ENCODE results near the gene TMED1. TPM values are rescaled to one million over a fixed set of nuclear protein-coding genes. Genes with fewer than 3 reads are reported as not detected.

TMED1 gene
- polyA plus RNA-seq, 1 donor from 2014 or later: 20.2 TPM

DNA sequence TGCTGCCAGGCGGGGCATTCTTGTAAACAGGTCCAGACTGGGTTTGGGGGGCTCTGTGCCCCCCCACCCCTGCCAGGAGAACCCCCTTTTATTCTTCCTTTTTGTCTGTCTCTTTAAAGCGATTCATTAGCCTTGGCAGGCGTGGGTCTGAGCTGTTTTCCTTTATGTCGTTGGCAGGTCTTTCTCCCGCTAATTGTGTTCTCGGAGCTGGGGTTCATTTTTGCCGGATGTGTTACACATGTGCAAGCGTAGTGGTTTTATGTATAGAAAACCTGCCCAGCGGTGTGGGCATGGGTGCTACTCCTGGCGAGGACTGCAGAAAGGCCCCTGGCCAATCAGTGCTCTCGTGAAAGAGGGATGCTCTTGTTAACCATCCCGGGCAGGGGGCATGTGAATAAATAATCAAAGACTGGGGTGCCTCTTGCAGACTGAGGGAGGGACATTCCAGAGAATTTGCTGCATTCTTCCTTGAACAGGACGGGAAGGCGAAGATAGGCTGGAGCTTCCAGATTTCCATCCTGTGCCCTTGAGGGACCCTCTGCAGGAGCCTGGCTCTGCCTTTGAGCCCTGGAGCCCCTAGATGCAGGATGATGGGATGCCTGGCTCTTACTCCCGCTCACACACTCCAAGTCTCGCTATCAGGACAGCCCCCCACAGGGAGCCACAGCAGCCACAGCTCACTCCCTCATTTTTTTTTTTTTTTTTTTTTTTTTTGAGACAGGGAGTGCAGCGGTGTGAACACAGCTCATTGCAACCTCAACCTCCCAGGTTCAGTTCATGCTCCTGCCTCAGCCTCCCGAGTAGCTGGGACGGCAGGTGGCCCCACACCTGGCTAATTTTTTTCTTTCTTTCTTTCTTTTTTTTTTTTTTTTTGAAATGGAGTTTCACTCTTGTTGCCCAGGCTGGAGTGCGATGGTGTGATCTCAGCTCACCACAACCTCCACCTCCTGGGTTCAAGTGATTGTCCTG is 49.5 kb upstream of the TMED1 start:
- Histone ChIP-seq H3K27ac (ENCODE audit: low read length) (peak overlapping the region; percentile 66), H3K9me3 (ENCODE audit: low read length) (no peaks in the 10 kb centered on the region), H3K27me3 (ENCODE audit: insufficient read depth, low read depth, low read length) (no peaks in the 10 kb centered on the region), H3K4me2 (ENCODE audit: low read length) (no peak overlapping the region), H3K9me2 (ENCODE audit: insufficient read depth, low read length) (no peaks in the 10 kb centered on the region), H3K36me3 (ENCODE audit: insufficient read depth, low read length) (no peaks in the 10 kb centered on the region), H3K79me2 (replicated peaks; ENCODE audit: insufficient read depth, low read length) (peaks cover 40% of the 10 kb centered on the region), H3F3A (ENCODE audit: insufficient read depth, low read length, poor library complexity, severe bottlenecking) (peaks cover 4% of the 10 kb centered on the region), H4K20me1 (ENCODE audit: insufficient read depth) (no peaks in the 10 kb centered on the region), H2AFZ (ENCODE audit: low read depth, low read length) (no peak overlapping the region), H3K9ac (ENCODE audit: low read length) (peak overlapping the region; percentile 41), H3K4me3 (ENCODE audit: low read length) (no peak overlapping the region)
- no peak for TF ChIP-seq MXI1 (conservative IDR thresholded peaks at IDR 0.05; ENCODE audit: poor library complexity, severe bottlenecking)
- no peak for TF ChIP-seq TAF1 (IDR thresholded peaks at IDR 0.05; ENCODE audit: low read depth)
- TF ChIP-seq, protein P1, sequence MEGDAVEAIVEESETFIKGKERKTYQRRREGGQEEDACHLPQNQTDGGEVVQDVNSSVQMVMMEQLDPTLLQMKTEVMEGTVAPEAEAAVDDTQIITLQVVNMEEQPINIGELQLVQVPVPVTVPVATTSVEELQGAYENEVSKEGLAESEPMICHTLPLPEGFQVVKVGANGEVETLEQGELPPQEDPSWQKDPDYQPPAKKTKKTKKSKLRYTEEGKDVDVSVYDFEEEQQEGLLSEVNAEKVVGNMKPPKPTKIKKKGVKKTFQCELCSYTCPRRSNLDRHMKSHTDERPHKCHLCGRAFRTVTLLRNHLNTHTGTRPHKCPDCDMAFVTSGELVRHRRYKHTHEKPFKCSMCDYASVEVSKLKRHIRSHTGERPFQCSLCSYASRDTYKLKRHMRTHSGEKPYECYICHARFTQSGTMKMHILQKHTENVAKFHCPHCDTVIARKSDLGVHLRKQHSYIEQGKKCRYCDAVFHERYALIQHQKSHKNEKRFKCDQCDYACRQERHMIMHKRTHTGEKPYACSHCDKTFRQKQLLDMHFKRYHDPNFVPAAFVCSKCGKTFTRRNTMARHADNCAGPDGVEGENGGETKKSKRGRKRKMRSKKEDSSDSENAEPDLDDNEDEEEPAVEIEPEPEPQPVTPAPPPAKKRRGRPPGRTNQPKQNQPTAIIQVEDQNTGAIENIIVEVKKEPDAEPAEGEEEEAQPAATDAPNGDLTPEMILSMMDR (IDR thresholded peaks at IDR 0.05; ENCODE audit: poor library complexity, severe bottlenecking): no peak
- TF ChIP-seq RAD21 (conservative IDR thresholded peaks at IDR 0.05): no peak
- TF ChIP-seq EP300 (conservative IDR thresholded peaks at IDR 0.05; ENCODE audit: poor library complexity, severe bottlenecking): no peak
- TF ChIP-seq SMC3 (conservative IDR thresholded peaks at IDR 0.05; ENCODE audit: poor library complexity): no peak
- no peak for TF ChIP-seq EZH2 (IDR thresholded peaks at IDR 0.05; ENCODE audit: borderline replicate concordance, insufficient read depth, low read length, poor library complexity, severe bottlenecking)
- TF ChIP-seq, protein P2, sequence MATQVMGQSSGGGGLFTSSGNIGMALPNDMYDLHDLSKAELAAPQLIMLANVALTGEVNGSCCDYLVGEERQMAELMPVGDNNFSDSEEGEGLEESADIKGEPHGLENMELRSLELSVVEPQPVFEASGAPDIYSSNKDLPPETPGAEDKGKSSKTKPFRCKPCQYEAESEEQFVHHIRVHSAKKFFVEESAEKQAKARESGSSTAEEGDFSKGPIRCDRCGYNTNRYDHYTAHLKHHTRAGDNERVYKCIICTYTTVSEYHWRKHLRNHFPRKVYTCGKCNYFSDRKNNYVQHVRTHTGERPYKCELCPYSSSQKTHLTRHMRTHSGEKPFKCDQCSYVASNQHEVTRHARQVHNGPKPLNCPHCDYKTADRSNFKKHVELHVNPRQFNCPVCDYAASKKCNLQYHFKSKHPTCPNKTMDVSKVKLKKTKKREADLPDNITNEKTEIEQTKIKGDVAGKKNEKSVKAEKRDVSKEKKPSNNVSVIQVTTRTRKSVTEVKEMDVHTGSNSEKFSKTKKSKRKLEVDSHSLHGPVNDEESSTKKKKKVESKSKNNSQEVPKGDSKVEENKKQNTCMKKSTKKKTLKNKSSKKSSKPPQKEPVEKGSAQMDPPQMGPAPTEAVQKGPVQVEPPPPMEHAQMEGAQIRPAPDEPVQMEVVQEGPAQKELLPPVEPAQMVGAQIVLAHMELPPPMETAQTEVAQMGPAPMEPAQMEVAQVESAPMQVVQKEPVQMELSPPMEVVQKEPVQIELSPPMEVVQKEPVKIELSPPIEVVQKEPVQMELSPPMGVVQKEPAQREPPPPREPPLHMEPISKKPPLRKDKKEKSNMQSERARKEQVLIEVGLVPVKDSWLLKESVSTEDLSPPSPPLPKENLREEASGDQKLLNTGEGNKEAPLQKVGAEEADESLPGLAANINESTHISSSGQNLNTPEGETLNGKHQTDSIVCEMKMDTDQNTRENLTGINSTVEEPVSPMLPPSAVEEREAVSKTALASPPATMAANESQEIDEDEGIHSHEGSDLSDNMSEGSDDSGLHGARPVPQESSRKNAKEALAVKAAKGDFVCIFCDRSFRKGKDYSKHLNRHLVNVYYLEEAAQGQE (IDR thresholded peaks at IDR 0.05; ENCODE audit: borderline replicate concordance): no peak
- no peak for TF ChIP-seq POLR2AphosphoS5 (IDR thresholded peaks at IDR 0.05)

DNA sequence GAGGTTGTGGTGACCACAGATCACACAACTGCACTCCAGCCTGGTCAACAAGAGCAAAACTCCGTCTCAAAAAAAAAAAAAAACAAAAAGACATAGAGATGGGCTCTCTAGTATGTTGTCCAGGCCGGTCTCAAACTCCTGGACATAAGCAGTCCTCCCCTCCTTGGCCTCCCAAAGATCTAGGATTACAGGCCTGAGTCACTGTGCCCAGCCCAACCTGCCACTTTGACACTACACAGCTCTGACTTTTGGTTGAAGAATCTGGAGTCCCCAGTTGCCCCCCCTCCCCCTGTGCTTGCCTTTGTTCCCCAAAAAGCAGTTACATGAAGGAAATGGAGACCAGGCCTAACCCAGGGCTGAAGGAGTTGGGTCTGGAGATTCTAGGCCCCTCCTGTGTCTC is 48.3 kb upstream of the TMED1 start:
- Histone ChIP-seq H3K4me3 (ENCODE audit: low read length) (no peak overlapping the region), H3K9me2 (ENCODE audit: insufficient read depth, low read length) (no peaks in the 10 kb centered on the region), H3K27me3 (ENCODE audit: insufficient read depth, low read depth, low read length) (no peaks in the 10 kb centered on the region), H3F3A (ENCODE audit: insufficient read depth, low read length, poor library complexity, severe bottlenecking) (peaks cover 4% of the 10 kb centered on the region), H3K27ac (ENCODE audit: low read length) (no peak overlapping the region), H2AFZ (ENCODE audit: low read depth, low read length) (no peak overlapping the region), H3K9me3 (ENCODE audit: low read length) (no peaks in the 10 kb centered on the region), H3K9ac (ENCODE audit: low read length) (no peak overlapping the region), H3K36me3 (ENCODE audit: insufficient read depth, low read length) (no peaks in the 10 kb centered on the region), H3K4me2 (ENCODE audit: low read length) (no peak overlapping the region), H4K20me1 (ENCODE audit: insufficient read depth) (no peaks in the 10 kb centered on the region), H3K79me2 (replicated peaks; ENCODE audit: insufficient read depth, low read length) (peaks cover 44% of the 10 kb centered on the region)
- no peak for TF ChIP-seq EP300 (conservative IDR thresholded peaks at IDR 0.05; ENCODE audit: poor library complexity, severe bottlenecking)
- TF ChIP-seq, protein P1 (IDR thresholded peaks at IDR 0.05; ENCODE audit: poor library complexity, severe bottlenecking): no peak
- TF ChIP-seq RAD21 (conservative IDR thresholded peaks at IDR 0.05): no peak
- no peak for TF ChIP-seq MXI1 (conservative IDR thresholded peaks at IDR 0.05; ENCODE audit: poor library complexity, severe bottlenecking)
- TF ChIP-seq, protein P2 (IDR thresholded peaks at IDR 0.05; ENCODE audit: borderline replicate concordance): no peak
- TF ChIP-seq TAF1 (IDR thresholded peaks at IDR 0.05; ENCODE audit: low read depth): no peak
- TF ChIP-seq POLR2AphosphoS5 (IDR thresholded peaks at IDR 0.05): no peak
- no peak for TF ChIP-seq EZH2 (IDR thresholded peaks at IDR 0.05; ENCODE audit: borderline replicate concordance, insufficient read depth, low read length, poor library complexity, severe bottlenecking)
- TF ChIP-seq SMC3 (conservative IDR thresholded peaks at IDR 0.05; ENCODE audit: poor library complexity): no peak
